ENCODE data around the gene KDM2A.

- peak in 1 of 2 donors; percentile 2 for TF ChIP-seq POLR2A (IDR thresholded peaks at IDR 0.05)
- TF ChIP-seq, protein P1, sequence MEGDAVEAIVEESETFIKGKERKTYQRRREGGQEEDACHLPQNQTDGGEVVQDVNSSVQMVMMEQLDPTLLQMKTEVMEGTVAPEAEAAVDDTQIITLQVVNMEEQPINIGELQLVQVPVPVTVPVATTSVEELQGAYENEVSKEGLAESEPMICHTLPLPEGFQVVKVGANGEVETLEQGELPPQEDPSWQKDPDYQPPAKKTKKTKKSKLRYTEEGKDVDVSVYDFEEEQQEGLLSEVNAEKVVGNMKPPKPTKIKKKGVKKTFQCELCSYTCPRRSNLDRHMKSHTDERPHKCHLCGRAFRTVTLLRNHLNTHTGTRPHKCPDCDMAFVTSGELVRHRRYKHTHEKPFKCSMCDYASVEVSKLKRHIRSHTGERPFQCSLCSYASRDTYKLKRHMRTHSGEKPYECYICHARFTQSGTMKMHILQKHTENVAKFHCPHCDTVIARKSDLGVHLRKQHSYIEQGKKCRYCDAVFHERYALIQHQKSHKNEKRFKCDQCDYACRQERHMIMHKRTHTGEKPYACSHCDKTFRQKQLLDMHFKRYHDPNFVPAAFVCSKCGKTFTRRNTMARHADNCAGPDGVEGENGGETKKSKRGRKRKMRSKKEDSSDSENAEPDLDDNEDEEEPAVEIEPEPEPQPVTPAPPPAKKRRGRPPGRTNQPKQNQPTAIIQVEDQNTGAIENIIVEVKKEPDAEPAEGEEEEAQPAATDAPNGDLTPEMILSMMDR (IDR thresholded peaks at IDR 0.05): no peak
Measured at GRCh38 chr11:67111261-67111660, 7.8 kb upstream of the KDM2A start.

All from thyroid gland (tissue), 4 donors.